Measurements from ENCODE around the gene TANC2.

DNA sequence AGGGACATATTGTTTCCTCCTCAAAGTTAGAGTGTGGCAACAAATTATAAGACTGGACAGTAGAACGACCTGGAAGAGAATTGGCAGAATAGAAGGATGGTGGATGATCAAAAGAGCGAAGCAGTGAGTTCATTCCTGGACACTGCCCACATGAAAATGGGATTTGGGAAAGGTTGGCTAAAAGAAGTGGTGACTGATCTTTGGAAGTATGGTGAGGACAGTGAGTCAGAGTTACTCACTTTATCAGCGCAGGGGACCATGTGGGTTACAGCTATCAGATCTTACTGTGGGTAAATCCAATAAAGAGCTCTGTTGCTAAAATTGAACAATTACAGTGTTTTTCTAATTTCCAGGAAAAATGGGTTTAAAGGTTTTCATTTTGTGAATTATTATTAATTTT is 2.7 kb upstream of the TANC2 start:
- no peak for TF ChIP-seq POLR2A (IDR thresholded peaks at IDR 0.05)
- no peak for TF ChIP-seq POLR2AphosphoS5 (IDR thresholded peaks at IDR 0.05)
